ENCODE measurements around the gene MYL5. TPM values are rescaled to one million over a fixed set of nuclear protein-coding genes. Genes with fewer than 3 reads are reported as not detected.

Gene MYL5
- total and polyA plus RNA-seq, 7 experiments from 2014 or later = 5.8 to 32.7 (median 21.4) TPM

DNA sequence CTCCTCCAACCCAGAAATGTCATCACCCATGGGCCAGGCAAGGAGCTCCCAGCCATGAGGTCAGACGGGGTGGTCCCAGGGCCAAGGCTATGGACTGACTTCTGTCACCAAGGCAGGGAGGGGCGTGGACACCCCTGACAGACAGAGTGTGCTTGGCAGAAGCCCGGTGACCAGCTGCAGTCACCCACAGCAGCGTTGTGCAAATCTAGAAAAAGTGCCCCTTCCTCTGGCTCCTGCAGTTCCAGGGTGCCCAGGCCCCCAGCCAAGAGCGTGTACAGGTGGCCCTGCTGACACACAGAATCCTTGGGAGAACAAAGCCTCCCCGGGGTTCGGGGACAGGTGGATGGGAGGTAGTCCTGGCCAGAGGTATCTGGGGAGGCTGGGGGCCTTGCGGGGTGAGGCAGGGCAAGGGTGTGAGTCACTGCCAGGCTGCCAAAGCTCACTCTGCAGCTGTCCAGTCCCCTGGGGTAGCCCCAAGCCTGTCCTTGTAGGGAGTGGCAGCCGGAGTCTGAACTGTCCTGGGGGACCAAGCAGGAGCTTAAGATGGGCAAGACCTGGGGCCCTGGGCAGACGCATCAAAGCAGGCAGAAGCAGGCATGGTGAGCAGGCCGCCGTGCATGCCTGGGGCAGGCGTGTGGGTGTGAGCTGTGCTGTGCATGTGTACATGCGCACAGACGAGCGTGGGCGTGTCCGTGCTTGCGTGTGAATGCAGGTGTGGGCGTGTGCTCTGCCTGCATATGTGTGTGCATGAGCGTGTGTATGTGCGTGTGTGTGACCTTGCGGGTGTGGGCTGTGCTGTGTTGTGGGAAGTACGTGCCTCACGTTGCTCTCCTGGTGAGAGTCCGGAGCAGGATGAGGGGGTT lies 3.3 kb downstream of the MYL5 start:
- Mint-ChIP-seq H3K4me1 (peaks cover 7 to 15% (median 9%) of the 10 kb centered on the region in 7 donors), H3K4me3 (peak overlapping the region in 4 of 10 donors; percentile 21 to 64 (median 40)), H3K36me3 (peaks cover 0 to 5% (median 0%) of the 10 kb centered on the region in 5 donors), H3K9me3 (no peaks in the 10 kb centered on the region), H3K27ac (peak overlapping the region in 3 of 9 donors; percentile 1 to 76 (median 59)), H3K27me3 (no peaks in the 10 kb centered on the region)
- no peak overlapping the region for H3K4me3 ChIP-seq (ENCODE audit: low read length)
- H3K36me3 ChIP-seq (ENCODE audit: control insufficient read depth in 2 of 3, insufficient read depth in 3 of 3, low read length in 3 of 3) = peaks cover 0 to 8% (median 0%) of the 10 kb centered on the region in 3 experiments
- ChIA-PET CTCF (no interaction called here), POLR2A (no interaction called here)
- ATAC-seq (no peak), DNase-seq (no peak)
- H3K9me3 ChIP-seq (ENCODE audit: control insufficient read depth in 2 of 3, low read length in 3 of 3) = no peaks in the 10 kb centered on the region
- H3K27me3 ChIP-seq (ENCODE audit: control insufficient read depth in 2 of 2, insufficient read depth in 2 of 2, low read length in 2 of 2) = peaks cover 0 to 2% of the 10 kb centered on the region in 2 donors
- intact Hi-C loops (cut with micrococcal nuclease) = loop anchor here in 1 of 2 donors (10.0 kb wide), 1 partner anchor 667 kb away; the partner anchor contains the start of gene UVSSA
- peaks cover 11 to 16% of the 10 kb centered on the region in 2 donors for H3K4me1 ChIP-seq (ENCODE audit: control insufficient read depth in 2 of 2, insufficient read depth in 2 of 2, low read length in 2 of 2)
- H3K27ac ChIP-seq (ENCODE audit: low read depth, low read length) = no peak overlapping the region

DNA sequence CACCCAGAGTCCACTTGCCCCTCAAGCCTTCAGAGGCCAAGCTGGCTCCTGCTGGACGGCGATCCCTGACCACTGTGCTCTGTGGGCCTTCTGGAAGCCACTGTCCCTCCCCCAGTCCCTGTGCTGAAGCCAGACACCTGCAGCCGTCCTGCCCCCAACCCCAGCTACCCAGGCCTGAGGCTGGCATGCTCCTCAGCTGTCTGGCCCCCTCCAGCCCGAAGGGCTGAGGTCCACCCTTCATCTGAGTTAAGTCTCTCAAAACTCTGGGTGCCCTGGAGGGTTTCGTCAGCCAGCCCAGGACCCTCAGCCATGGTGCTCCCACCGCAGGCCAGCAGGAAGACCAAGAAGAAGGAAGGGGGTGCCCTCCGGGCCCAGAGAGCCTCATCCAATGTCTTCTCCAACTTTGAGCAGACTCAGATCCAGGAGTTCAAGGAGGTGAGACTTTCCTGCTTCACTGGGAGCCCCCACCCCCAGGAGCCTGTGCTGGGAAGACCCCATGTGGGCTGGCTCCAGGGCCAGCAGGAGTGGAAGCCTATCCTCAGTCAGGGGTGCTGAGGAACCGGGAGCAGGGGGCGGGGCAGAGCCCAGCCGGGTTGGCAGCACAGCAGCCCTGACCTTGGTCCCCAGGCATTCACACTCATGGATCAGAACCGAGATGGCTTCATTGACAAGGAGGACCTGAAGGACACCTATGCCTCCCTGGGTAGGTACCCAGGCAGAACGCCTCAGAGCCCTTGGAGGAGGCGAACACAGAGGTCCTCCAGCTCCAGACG lies 4.2 kb downstream of the MYL5 start:
- Mint-ChIP-seq H3K4me1 (peaks cover 0 to 8% (median 3%) of the 10 kb centered on the region in 7 donors), H3K36me3 (no peaks in the 10 kb centered on the region), H3K27ac (no peak overlapping the region), H3K4me3 (peak overlapping the region in 1 of 10 donors; percentile 38), H3K27me3 (no peaks in the 10 kb centered on the region), H3K9me3 (no peaks in the 10 kb centered on the region)
- Histone ChIP-seq H3K9me3 (ENCODE audit: control insufficient read depth in 2 of 3, low read length in 3 of 3) (no peaks in the 10 kb centered on the region), H3K4me3 (ENCODE audit: low read length) (no peak overlapping the region), H3K36me3 (ENCODE audit: control insufficient read depth in 2 of 3, insufficient read depth in 3 of 3, low read length in 3 of 3) (peaks cover 0 to 4% (median 0%) of the 10 kb centered on the region in 3 experiments), H3K4me1 (ENCODE audit: control insufficient read depth in 2 of 2, insufficient read depth in 2 of 2, low read length in 2 of 2) (peaks cover 6 to 8% of the 10 kb centered on the region in 2 donors), H3K27ac (ENCODE audit: low read depth, low read length) (no peak overlapping the region), H3K27me3 (ENCODE audit: control insufficient read depth in 2 of 2, insufficient read depth in 2 of 2, low read length in 2 of 2) (peaks cover 0 to 2% of the 10 kb centered on the region in 2 donors)
- POLR2A ChIA-PET = no interaction called here
- CTCF ChIA-PET = no interaction called here
- no peak for DNase-seq
- intact Hi-C loops (cut with micrococcal nuclease) = loop anchor here in 1 of 2 donors (10.0 kb wide), 1 partner anchor 666 kb away; the partner anchor contains the start of gene UVSSA
- ATAC-seq = no peak

DNA sequence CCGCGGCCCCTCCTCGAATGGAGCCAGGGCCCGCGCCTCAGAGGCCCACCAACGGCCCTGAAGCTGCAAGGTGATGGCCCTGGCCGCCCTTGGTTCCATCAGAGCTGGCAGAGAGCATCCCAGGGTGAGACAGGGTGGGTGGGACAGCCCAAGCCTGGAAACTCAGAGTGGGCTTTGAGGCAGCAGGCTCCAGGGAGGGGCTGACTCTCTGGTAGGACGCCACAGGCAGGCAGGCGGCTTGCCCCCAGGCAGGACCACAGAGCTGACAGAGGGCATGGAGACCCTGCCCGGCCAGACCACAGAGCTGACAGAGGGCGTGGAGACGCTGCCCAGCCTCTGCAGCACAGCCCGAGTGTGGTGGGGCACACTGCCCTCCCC lies 4.8 kb downstream of the MYL5 start:
- Mint-ChIP-seq H3K4me1 (peaks cover 0 to 8% (median 3%) of the 10 kb centered on the region in 7 donors), H3K9me3 (no peaks in the 10 kb centered on the region), H3K27ac (no peak overlapping the region), H3K27me3 (no peaks in the 10 kb centered on the region), H3K4me3 (peak overlapping the region in 1 of 10 donors; percentile 38), H3K36me3 (no peaks in the 10 kb centered on the region)
- Histone ChIP-seq H3K4me1 (ENCODE audit: control insufficient read depth in 2 of 2, insufficient read depth in 2 of 2, low read length in 2 of 2) (peaks cover 4 to 6% of the 10 kb centered on the region in 2 donors), H3K27ac (ENCODE audit: low read depth, low read length) (no peak overlapping the region), H3K4me3 (ENCODE audit: low read length) (no peak overlapping the region), H3K27me3 (ENCODE audit: control insufficient read depth in 2 of 2, insufficient read depth in 2 of 2, low read length in 2 of 2) (peaks cover 0 to 2% of the 10 kb centered on the region in 2 donors), H3K36me3 (ENCODE audit: control insufficient read depth in 2 of 3, insufficient read depth in 3 of 3, low read length in 3 of 3) (peaks cover 0 to 4% (median 0%) of the 10 kb centered on the region in 3 experiments), H3K9me3 (ENCODE audit: control insufficient read depth in 2 of 3, low read length in 3 of 3) (no peaks in the 10 kb centered on the region)
- no peak for DNase-seq
- ATAC-seq = no peak
- intact Hi-C loops (cut with micrococcal nuclease) = loop anchor here in 1 of 2 donors (10.0 kb wide), 1 partner anchor 666 kb away; the partner anchor contains the start of gene UVSSA
- ChIA-PET POLR2A (no interaction called here), CTCF (no interaction called here)

DNA sequence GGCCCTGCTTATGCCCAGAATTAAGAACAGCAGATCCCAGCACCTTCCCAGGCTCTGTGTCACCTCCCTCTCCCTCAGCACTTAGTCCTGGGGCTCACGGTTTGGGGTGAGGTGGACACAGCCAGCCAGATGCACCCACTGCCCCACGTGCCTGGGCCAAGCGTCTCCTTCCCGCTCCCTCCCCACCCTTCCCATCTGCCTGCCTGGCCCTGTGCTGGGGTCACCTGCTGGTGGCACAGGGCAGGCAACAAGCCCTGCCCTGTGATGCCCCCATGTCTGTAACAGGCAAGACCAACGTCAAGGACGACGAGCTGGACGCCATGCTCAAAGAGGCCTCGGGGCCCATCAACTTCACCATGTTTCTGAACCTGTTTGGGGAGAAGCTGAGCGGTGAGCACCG lies 5.3 kb downstream of the MYL5 start:
- H3K36me3 ChIP-seq (ENCODE audit: control insufficient read depth in 2 of 3, insufficient read depth in 3 of 3, low read length in 3 of 3) = peaks cover 0 to 2% (median 0%) of the 10 kb centered on the region in 3 experiments
- H3K4me3 ChIP-seq (ENCODE audit: low read length) = no peak overlapping the region
- H3K9me3 ChIP-seq (ENCODE audit: control insufficient read depth in 2 of 3, low read length in 3 of 3) = no peaks in the 10 kb centered on the region
- CTCF ChIA-PET = no interaction called here
- Mint-ChIP-seq H3K4me3 (peak overlapping the region in 2 of 10 donors; percentile 8 to 13), H3K36me3 (no peaks in the 10 kb centered on the region), H3K27me3 (no peaks in the 10 kb centered on the region), H3K4me1 (peaks cover 0 to 8% (median 4%) of the 10 kb centered on the region in 7 donors), H3K27ac (peak overlapping the region in 1 of 9 donors; percentile 3), H3K9me3 (no peaks in the 10 kb centered on the region)
- DNase-seq (no peak), ATAC-seq (no peak)
- intact Hi-C loops (cut with micrococcal nuclease) = loop anchor here in 1 of 2 donors (10.0 kb wide), 1 partner anchor 665 kb away; the partner anchor contains the start of gene UVSSA
- POLR2A ChIA-PET = no interaction called here
- H3K27ac ChIP-seq (ENCODE audit: low read depth, low read length) = no peak overlapping the region
- H3K27me3 ChIP-seq (ENCODE audit: control insufficient read depth in 2 of 2, insufficient read depth in 2 of 2, low read length in 2 of 2) = peaks cover 0 to 2% of the 10 kb centered on the region in 2 donors
- H3K4me1 ChIP-seq (ENCODE audit: control insufficient read depth in 2 of 2, insufficient read depth in 2 of 2, low read length in 2 of 2) = peaks cover 4 to 6% of the 10 kb centered on the region in 2 donors

DNA sequence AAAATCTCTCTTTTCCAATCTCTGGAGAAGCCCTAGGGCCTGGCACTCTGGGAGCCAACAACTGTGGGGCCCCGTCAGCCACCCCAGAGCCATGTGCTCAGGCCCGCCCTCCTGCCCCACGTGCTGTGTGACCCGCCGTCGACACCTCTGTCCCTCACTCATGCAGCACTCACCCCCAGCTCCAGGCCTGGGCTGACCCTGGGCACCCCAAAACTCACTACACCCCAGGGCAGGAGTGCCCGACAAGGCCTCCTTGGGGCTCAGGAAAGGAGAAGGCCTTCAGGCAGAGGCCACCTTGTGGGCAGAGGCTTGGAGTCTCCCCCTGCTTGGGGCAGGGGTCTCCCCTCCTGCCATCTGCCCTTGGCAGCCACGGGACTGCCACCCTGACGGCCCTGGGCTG lies 5.7 kb downstream of the MYL5 start:
- no peak overlapping the region for H3K27ac Mint-ChIP-seq
- Histone ChIP-seq H3K4me3 (ENCODE audit: low read length) (no peak overlapping the region), H3K27me3 (ENCODE audit: control insufficient read depth in 2 of 2, insufficient read depth in 2 of 2, low read length in 2 of 2) (peaks cover 0 to 2% of the 10 kb centered on the region in 2 donors), H3K9me3 (ENCODE audit: control insufficient read depth in 2 of 3, low read length in 3 of 3) (no peaks in the 10 kb centered on the region), H3K4me1 (ENCODE audit: control insufficient read depth in 2 of 2, insufficient read depth in 2 of 2, low read length in 2 of 2) (peaks cover 4% of the 10 kb centered on the region in 2 donors), H3K36me3 (ENCODE audit: control insufficient read depth in 2 of 3, insufficient read depth in 3 of 3, low read length in 3 of 3) (no peaks in the 10 kb centered on the region), H3K27ac (ENCODE audit: low read depth, low read length) (no peak overlapping the region)
- peaks cover 0 to 9% (median 5%) of the 10 kb centered on the region in 7 donors for H3K4me1 Mint-ChIP-seq
- H3K36me3 Mint-ChIP-seq = no peaks in the 10 kb centered on the region
- H3K9me3 Mint-ChIP-seq = peaks cover 0 to 1% (median 0%) of the 10 kb centered on the region in 11 donors
- peak overlapping the region in 6 of 10 donors; percentile 25 to 70 (median 58) for H3K4me3 Mint-ChIP-seq
- ChIA-PET POLR2A (no interaction called here), CTCF (no interaction called here)
- intact Hi-C loops (cut with micrococcal nuclease) = no loop called here
- peaks cover 0 to 3% (median 0%) of the 10 kb centered on the region in 5 donors for H3K27me3 Mint-ChIP-seq
- DNase-seq (no peak), ATAC-seq (no peak)

DNA sequence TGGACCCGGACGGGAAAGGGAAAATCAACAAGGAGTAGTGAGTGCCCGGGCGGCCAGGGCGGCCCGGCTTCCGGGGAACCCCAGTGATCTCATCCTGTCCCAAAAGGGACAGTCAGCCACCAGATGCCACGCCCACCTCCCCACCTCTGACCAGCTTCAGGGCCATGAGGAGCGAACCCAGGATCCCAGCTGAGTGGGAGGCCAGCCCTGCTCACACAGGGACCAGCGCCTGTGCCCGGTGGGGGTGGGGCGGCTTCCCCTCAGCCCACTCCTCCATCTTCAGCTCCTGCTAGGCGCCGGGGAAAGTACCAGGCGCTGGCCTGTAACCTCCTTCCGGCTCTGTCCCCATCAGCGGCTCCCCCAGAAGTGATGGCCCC lies 6.2 kb downstream of the MYL5 start:
- Mint-ChIP-seq H3K9me3 (peaks cover 0 to 3% (median 0%) of the 10 kb centered on the region in 11 donors), H3K27ac (no peak overlapping the region), H3K4me1 (peaks cover 0 to 9% (median 5%) of the 10 kb centered on the region in 7 donors), H3K36me3 (no peaks in the 10 kb centered on the region), H3K27me3 (peaks cover 0 to 6% (median 0%) of the 10 kb centered on the region in 5 donors), H3K4me3 (peak overlapping the region in 9 of 10 donors; percentile 23 to 70 (median 52))
- H3K27me3 ChIP-seq (ENCODE audit: control insufficient read depth in 2 of 2, insufficient read depth in 2 of 2, low read length in 2 of 2) = peaks cover 0 to 2% of the 10 kb centered on the region in 2 donors
- H3K9me3 ChIP-seq (ENCODE audit: control insufficient read depth in 2 of 3, low read length in 3 of 3) = no peaks in the 10 kb centered on the region
- peak overlapping the region; percentile 48 for H3K27ac ChIP-seq (ENCODE audit: low read depth, low read length)
- intact Hi-C loops (cut with micrococcal nuclease) = no loop called here
- ChIA-PET POLR2A (no interaction called here), CTCF (no interaction called here)
- ATAC-seq = peak; percentile 19
- H3K4me3 ChIP-seq (ENCODE audit: low read length) = no peak overlapping the region
- no peaks in the 10 kb centered on the region for H3K36me3 ChIP-seq (ENCODE audit: control insufficient read depth in 2 of 3, insufficient read depth in 3 of 3, low read length in 3 of 3)
- peaks cover 0 to 4% of the 10 kb centered on the region in 2 donors for H3K4me1 ChIP-seq (ENCODE audit: control insufficient read depth in 2 of 2, insufficient read depth in 2 of 2, low read length in 2 of 2)
- no peak for DNase-seq
